AG04449 (cell line): ENCODE measurements around the gene SPON1.

Source experiments
- CTCF ChIA-PET: fragments of 350-600 bp; formaldehyde crosslinking; extraction: SDS; loops from one replicate; lab custom pipeline; 2021; ENCODE audit warnings: antibody characterized with exemption; lab: Yijun Ruan, JAX
- POLR2A ChIA-PET: fragments of 400-600, 350-600 bp; formaldehyde crosslinking; extraction: SDS; loops from one replicate; lab custom pipeline; 2020; ENCODE audit warnings: antibody characterized with exemption, inconsistent platforms; lab: Yijun Ruan, JAX
- DNase-seq: peaks from one replicate; pipeline ENCODE4 v3.0.0-alpha.2; 2010; ENCODE audit warnings: low read depth, low spot score
- H3K4me3 ChIP-seq: 2 replicates; pipeline ENCODE4 v1.5.1; 2011; ENCODE audit warnings: low read depth, mild to moderate bottlenecking, control low read depth, low read length
- CTCF ChIP-seq: IDR thresholded peaks from one replicate; pipeline ENCODE4 v1.5.1; 2011; ENCODE audit warnings: mild to moderate bottlenecking, moderate library complexity, low read length, control low read depth, inconsistent platforms; ENCODE audit not compliant: insufficient read depth; ENCODE audit errors: missing control alignments

Gene SPON1

GRCh38 chr11:14266622-14267021 lies 304.1 kb downstream of the SPON1 start:
- no peak for DNase-seq
- POLR2A ChIA-PET, result no interaction called here
- H3K4me3 ChIP-seq, result no peak overlapping the region
- TF ChIP-seq CTCF, result no peak
- CTCF ChIA-PET, result interaction anchor here (1.0 to 1.8 kb wide), 2 partner anchors 11 to 310 kb away, joined by 3 to 5 read pairs; no protein-coding TSS in a partner anchor

GRCh38 chr11:14267861-14268635 lies 305.5 kb downstream of the SPON1 start:
- ChIA-PET CTCF (interaction anchor here (1.8 kb wide), 1 partner anchor 311 kb away, joined by 5 read pairs; no protein-coding TSS in a partner anchor), POLR2A (no interaction called here)
- no peak for TF ChIP-seq CTCF
- H3K4me3 ChIP-seq, result no peak overlapping the region
- no peak for DNase-seq

- ChIA-PET CTCF (no interaction called here), POLR2A (no interaction called here)
- no peak for TF ChIP-seq CTCF
- no peak for DNase-seq
- no peak overlapping the region for H3K4me3 ChIP-seq
Observed at GRCh38 chr11:14269692-14270573, 307.4 kb downstream of the SPON1 start.

- CTCF ChIA-PET, result no interaction called here
- DNase-seq, result no peak
- H3K4me3 ChIP-seq, result no peak overlapping the region
- TF ChIP-seq CTCF, result no peak
- POLR2A ChIA-PET, result no interaction called here
Observed at GRCh38 chr11:14270690-14271542, 308.4 kb downstream of the SPON1 start.

GRCh38 chr11:14273895-14274294 lies 311.4 kb downstream of the SPON1 start:
- no peak for DNase-seq
- POLR2A ChIA-PET, result no interaction called here
- no peak overlapping the region for H3K4me3 ChIP-seq
- no peak for TF ChIP-seq CTCF
- CTCF ChIA-PET, result no interaction called here
